ENCODE measurements around the gene MAMDC2. TPM values are rescaled to one million over a fixed set of nuclear protein-coding genes. Genes with fewer than 3 reads are reported as not detected.

The MAMDC2 gene, protein sequence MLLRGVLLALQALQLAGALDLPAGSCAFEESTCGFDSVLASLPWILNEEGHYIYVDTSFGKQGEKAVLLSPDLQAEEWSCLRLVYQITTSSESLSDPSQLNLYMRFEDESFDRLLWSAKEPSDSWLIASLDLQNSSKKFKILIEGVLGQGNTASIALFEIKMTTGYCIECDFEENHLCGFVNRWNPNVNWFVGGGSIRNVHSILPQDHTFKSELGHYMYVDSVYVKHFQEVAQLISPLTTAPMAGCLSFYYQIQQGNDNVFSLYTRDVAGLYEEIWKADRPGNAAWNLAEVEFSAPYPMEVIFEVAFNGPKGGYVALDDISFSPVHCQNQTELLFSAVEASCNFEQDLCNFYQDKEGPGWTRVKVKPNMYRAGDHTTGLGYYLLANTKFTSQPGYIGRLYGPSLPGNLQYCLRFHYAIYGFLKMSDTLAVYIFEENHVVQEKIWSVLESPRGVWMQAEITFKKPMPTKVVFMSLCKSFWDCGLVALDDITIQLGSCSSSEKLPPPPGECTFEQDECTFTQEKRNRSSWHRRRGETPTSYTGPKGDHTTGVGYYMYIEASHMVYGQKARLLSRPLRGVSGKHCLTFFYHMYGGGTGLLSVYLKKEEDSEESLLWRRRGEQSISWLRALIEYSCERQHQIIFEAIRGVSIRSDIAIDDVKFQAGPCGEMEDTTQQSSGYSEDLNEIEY
- total RNA-seq, result 1.1 and 3.0 TPM in 2 replicates

DNA sequence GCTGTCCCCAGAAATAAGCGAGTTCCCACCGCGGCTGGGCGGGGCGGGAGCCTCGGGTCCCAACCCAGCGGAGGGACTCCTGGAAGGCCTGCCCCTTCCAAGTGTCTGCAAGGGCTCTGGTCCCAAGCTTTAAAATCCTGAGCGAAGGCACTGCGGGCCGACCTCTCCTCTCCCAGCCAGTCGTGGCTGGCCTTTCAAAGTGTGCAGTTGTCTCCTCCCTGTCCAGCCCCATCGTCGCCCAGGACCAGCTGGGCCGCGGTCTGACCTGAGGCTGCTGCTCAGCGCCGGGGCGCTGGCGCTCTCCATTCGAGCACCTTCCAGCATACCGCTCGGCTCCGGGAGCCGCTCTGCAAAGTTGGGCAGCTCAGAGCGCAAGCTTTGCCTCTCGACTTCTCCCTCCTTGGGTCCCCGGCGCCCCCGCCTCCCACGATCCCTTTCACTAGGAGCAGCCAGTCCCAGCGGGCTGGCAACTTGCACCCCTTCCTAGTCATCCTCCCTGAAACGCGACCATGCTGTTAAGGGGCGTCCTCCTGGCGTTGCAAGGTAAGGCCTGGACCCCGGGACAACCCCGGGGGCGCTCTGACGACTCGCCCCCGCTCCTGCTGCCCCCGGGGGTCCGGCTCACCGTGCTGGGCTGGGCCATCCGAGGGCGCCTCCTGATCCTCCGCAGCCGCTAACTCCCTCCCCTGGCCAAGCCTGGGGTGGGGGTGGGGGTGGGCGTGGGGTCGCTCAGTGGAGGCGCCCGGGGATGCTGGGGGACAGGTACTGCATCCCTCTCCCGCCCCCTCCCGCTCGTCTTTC is at the start of gene MAMDC2:
MAMDC2 (plus strand) TSS at position 160 of the 801 bp plus-strand sequence; CDS start at position 510, 350 bp downstream.

DNA sequence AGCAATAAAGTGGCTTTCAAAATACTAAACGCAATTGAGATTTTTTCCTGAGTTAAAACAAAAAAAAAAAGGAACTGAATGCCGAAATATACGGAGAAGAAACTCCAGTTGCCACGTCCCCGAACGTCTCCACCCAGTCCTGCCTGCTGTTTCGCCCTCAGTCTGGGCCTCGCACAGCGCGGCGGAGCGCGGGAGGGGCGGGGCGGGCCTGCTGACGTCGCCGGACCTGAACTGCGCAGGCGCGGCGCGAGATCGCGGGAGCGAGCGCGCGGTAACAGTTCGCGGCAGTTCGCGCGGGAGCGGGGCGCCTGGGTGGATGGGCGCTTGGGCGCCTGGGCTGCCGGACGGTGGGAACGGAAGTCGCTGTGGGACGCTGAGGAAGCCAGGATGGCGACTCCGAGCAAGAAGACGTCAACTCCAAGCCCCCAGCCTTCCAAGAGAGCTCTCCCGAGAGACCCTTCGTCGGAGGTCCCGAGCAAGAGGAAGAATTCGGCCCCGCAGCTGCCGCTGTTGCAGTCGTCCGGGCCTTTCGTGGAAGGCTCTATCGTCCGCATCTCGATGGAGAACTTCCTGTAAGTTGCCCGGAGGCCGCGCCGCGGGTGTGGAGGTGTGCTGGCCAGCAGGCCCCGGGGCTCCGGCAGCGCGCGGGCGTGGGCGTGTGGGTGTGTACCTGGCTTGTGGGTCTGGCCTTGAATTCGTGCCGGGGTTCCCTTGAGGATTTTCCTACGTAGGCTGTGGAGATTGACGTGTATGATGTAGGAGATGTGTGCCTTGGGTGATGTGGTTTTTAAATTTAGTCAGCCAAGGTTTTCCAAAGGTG is 215.3 kb downstream of the MAMDC2 start, which contains the start of gene SMC5:
SMC5 (plus strand) TSS at position 287 of the 820 bp plus-strand sequence; CDS start at position 388, 101 bp downstream.

Other genes starting within 250 kb of the MAMDC2 start
- not detected in 2 replicates for gene CFAP95, start 223.0 kb upstream of the MAMDC2 start, total RNA-seq
- gene SMC5, start 215.1 kb downstream of the MAMDC2 start, total RNA-seq, result 30.6 and 36.1 TPM in 2 replicates